Activated CD4-positive, alpha-beta memory T cell treated with anti-CD3 and anti-CD28 coated beads, Interleukin-2, amount 10 ng/mL, durations not matched to agents 7 days and 5 days (primary cell): ENCODE results near the gene ORM1. TPM values are rescaled to one million over a fixed set of nuclear protein-coding genes. Genes with fewer than 3 reads are reported as not detected.
"Not testable (repeated sequence)": the region's sequence is repeated elsewhere in the genome, so short reads cannot be mapped to it uniquely, and the experiment has no call there.

ENCODE experiments used
- CTCF ChIA-PET: fragments of 350-600 bp; sonication (Branson Sonifier 250); formaldehyde crosslinking; loops from one replicate; lab custom pipeline; 2021; ENCODE audit warnings: antibody characterized with exemption, inconsistent platforms; lab: Charles Lee
- POLR2A ChIA-PET: fragments of 350-600 bp; sonication (Branson Sonifier 250); formaldehyde crosslinking; loops from one replicate; lab custom pipeline; 2021; ENCODE audit warnings: antibody characterized with exemption; lab: Charles Lee
- DNase-seq: peaks from one replicate; pipeline ENCODE4 v3.0.0-alpha.2; 2020
- H3K27ac Mint-ChIP-seq: one replicate; pipeline ENCODE4 v1.8.0; 2021; ENCODE audit warnings: mild to moderate bottlenecking, mixed read lengths
- H3K27me3 Mint-ChIP-seq: one replicate; pipeline ENCODE4 v1.8.0; 2021; ENCODE audit warnings: mixed read lengths
- H3K36me3 Mint-ChIP-seq: one replicate; pipeline ENCODE4 v1.8.0; 2021; ENCODE audit warnings: low read depth, mixed read lengths
- H3K4me1 Mint-ChIP-seq: one replicate; pipeline ENCODE4 v1.8.0; 2021; ENCODE audit warnings: mixed read lengths
- H3K4me3 Mint-ChIP-seq: one replicate; pipeline ENCODE4 v1.8.0; 2021; ENCODE audit warnings: mild to moderate bottlenecking, mixed read lengths
- H3K9me3 Mint-ChIP-seq: one replicate; pipeline ENCODE4 v1.8.0; 2021; ENCODE audit warnings: mixed read lengths
- total RNA-seq, 2 experiments: library from RNA; stranded (reverse); gene quantifications; one replicate each; pipeline ENCODE4 v1.2.3, GENCODE V29; 2021

The ORM1 gene
- not detected for total RNA-seq

DNA sequence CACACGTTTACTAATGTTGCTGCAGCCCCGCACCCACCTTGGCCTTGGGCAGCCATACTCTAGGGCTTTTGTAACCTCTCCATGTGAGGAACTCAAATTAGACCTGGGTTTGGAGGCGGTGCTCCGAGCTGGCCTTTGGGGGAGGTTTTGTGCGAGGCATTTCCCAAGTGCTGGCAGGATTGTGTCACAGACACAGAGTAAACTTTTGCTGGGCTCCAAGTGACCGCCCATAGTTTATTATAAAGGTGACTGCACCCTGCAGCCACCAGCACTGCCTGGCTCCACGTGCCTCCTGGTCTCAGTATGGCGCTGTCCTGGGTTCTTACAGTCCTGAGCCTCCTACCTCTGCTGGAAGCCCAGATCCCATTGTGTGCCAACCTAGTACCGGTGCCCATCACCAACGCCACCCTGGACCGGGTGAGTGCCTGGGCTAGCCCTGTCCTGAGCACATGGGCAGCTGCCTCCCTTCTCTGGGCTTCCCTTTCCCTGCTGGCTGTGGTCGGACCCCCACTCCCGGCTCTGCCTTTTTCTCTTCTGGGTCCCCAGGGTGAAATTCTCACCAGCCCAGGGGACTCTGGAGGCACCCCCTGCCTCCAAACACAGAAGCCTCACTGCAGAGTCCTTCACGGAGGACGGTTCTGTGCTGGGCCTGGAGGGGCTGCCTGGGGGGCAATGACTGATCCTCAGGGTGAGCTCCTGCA lies at the start of gene ORM1:
ORM1 (plus strand) TSS at position 268 of the 701 bp plus-strand sequence; CDS start at position 304, 36 bp downstream.
- H3K4me3 Mint-ChIP-seq, H3K9me3 Mint-ChIP-seq, H3K36me3 Mint-ChIP-seq, DNase-seq, H3K27ac Mint-ChIP-seq, H3K27me3 Mint-ChIP-seq, CTCF ChIA-PET, POLR2A ChIA-PET: not testable (repeated sequence)
- peaks cover 10% of the 10 kb centered on the region for H3K4me1 Mint-ChIP-seq

DNA sequence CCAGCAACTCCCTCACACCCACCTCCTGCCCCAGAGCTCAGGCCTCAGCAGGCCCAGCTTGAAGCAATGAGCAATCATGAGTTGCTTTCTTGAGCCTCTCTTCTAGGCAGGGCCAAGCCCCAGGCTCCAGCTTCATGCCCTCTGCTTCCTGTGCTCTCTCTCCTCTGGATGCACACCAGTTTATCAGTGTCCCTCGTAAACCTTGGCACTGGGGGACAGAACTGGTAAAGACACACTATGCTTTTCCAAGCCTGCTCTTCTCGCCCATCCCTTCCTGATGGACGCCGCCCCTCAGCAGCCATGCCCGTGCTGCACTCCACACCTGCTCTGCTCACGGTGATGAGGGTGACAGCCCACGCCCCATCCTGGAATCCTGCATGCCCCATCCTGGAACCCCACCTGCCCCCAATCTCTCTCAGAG lies 49.4 kb upstream of the ORM1 start:
- no peaks in the 10 kb centered on the region for H3K36me3 Mint-ChIP-seq
- no peaks in the 10 kb centered on the region for H3K27me3 Mint-ChIP-seq
- ChIA-PET POLR2A (no interaction called here), CTCF (interaction anchor here (1.3 kb wide), 1 partner anchor 15 kb away, joined by 3 read pairs; no protein-coding TSS in a partner anchor)
- no peaks in the 10 kb centered on the region for H3K9me3 Mint-ChIP-seq
- no peak overlapping the region for H3K4me3 Mint-ChIP-seq
- DNase-seq, result no peak
- H3K27ac Mint-ChIP-seq, result no peak overlapping the region
- H3K4me1 Mint-ChIP-seq, result no peaks in the 10 kb centered on the region

DNA sequence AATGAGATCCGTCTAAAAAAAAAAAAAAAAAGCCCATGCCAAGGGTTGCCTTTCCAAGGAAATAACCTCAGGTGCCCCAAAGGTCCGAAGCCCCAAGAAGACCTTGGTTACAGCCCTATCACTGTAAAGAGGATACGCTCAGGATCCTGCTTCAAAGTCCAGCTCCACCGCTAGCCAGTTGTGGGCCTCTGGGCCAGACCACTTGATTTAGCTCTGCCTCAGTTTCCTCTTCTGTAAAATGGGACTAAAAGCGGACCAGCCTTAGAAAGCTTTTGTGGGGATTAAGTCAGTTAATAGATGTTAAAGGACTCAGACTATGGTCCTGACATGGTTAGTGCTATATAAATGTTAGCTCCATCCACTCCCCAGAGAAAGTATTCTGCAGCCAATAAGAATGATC lies 48.7 kb upstream of the ORM1 start:
- Mint-ChIP-seq H3K4me1 (no peaks in the 10 kb centered on the region), H3K27me3 (no peaks in the 10 kb centered on the region), H3K27ac (no peak overlapping the region), H3K9me3 (no peaks in the 10 kb centered on the region), H3K36me3 (no peaks in the 10 kb centered on the region), H3K4me3 (no peak overlapping the region)
- no peak for DNase-seq
- CTCF ChIA-PET, result interaction anchor here (0.8 kb wide), 1 partner anchor 17 kb away, joined by 3 read pairs; no protein-coding TSS in a partner anchor
- POLR2A ChIA-PET, result no interaction called here

DNA sequence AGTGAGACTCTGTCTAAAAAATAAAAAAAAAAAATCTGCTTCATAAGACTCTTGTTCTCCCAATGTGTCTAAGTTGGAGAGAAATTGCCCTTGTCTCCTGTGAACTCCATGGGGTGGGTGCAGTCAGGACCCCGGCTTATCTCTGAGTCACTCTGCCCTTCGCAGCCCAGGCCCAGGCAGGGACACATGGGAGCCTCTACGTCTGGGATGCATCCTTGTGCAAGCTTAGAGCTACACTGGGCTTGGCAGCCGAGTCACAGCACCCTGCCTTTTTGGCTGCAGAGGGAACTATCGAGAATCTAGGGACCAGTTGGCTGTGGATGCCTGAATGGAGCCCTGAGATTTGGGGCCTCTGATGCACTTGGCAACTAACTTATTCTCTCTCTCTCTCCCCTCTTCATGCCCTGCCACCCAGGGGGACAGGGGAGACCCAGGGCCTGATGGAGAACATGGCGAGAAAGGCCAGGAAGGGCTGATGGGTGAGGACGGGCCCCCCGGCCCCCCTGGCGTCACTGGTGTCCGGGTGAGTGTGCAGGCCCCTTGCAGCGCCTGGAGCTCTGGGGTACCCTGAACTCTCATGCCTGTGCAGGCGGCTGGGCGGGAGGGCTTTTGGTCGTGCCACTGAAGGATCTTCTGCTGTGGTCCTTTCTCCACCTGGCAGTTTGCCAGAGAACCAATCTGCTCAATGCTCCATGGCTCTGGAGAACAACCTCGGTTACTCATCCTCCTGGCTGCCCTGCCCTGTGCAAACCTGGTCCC lies 47.5 kb upstream of the ORM1 start:
- Mint-ChIP-seq H3K36me3 (no peaks in the 10 kb centered on the region), H3K9me3 (no peaks in the 10 kb centered on the region), H3K4me3 (no peak overlapping the region), H3K27me3 (no peaks in the 10 kb centered on the region), H3K4me1 (no peaks in the 10 kb centered on the region), H3K27ac (no peak overlapping the region)
- no peak for DNase-seq
- POLR2A ChIA-PET, result no interaction called here
- CTCF ChIA-PET, result no interaction called here

DNA sequence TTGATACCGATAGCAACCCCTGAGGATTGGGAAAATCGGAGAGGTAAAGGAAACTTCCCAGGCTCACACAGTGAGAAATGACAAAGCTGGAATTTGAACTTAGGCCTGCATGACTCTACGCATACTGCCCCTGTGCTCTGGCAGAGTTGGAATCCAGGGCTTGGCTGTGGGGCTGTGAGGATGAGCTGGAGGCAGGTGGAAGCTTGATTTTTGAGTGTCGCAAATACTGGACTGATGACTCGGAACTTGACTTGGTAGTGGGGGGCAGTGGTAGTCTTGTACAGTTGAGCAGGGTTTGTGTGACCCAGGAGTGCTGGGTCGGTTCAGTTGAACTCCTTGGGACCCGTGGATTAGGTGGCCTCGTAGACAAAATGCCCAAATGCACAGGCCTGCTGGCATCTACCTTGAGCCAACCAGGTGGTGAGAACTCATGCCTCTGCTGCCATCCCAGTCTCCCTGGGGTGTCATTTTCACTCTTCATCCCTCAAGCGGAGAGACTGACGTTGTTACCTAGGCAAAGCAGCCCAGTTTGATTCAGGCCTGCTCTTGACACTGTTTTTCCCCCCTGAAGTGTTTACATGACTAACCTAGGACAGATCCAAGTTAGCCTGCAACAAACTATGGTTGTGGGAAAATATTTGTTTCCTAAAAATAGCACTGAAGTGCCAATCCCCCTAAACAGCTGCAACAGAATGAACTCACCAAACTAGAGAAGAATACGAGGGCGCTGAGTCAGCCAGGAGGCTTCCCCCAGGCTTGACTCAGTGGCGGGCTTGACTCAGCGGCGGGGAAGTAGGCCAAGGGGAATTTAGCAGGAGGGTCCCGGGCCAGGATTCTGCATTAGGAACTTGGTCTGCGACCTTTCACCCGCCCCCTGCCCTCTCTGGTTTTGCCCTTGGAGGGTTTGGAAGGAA lies 45.7 kb upstream of the ORM1 start:
- ChIA-PET CTCF (no interaction called here), POLR2A (no interaction called here)
- Mint-ChIP-seq H3K4me1 (no peaks in the 10 kb centered on the region), H3K9me3 (no peaks in the 10 kb centered on the region), H3K27me3 (no peaks in the 10 kb centered on the region), H3K36me3 (no peaks in the 10 kb centered on the region), H3K27ac (no peak overlapping the region), H3K4me3 (no peak overlapping the region)
- no peak for DNase-seq

DNA sequence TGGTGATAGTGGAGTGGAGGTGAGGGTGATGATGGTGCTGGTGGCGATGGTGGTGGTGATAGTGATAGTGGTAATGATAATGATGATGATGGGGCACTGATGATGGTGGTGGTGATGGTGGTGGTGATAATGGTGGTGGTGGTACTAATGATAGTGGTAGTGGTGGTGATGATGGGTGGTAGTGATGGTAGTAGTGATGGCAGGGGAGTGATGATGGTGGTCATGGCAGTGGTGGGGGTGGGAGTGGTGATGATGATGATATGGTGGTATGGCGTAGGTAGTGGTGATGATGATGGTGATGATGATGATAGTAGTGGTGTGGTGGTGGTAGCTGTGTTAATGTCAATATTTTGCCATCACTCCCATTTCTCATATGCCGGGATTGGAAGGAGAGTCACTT lies 44.5 kb upstream of the ORM1 start:
- POLR2A ChIA-PET, result no interaction called here
- Mint-ChIP-seq H3K9me3 (no peaks in the 10 kb centered on the region), H3K4me1 (peaks cover 4% of the 10 kb centered on the region), H3K27me3 (no peaks in the 10 kb centered on the region), H3K27ac (no peak overlapping the region), H3K4me3 (no peak overlapping the region), H3K36me3 (no peaks in the 10 kb centered on the region)
- CTCF ChIA-PET, result no interaction called here
- no peak for DNase-seq

DNA sequence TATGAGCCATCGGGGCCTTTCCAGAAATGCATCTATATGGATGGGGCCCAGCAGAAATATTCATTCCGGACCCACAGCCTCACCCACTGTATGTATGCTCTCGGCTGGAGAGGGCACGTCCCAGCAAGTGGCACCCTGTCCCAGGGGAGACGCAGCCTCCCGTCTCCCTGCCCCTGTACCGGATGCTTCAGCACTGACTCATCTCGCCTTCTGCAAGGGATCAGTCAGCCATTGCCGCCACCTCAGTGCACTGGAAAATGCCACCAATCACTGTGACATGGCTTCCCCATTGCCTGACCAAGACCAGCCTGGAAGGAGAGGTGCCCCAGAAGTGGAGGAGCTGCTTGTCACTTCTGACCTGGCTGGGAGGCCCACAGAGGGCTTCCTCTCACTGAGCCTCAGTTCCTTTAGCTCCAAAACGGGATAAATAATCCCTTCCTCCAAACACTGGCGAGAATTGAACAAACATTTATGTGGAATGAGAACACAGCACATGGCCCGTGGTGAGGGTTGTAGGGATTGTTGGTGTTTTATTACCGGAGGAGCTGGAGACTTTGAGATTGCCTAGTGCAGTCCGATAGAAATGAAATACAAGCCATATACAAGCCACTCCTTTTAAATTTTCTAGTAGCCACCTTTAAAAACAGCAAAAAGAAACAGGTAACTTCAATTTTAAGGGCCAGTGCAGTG lies 43.9 kb upstream of the ORM1 start:
- Mint-ChIP-seq H3K27ac (no peak overlapping the region), H3K9me3 (no peaks in the 10 kb centered on the region), H3K36me3 (no peaks in the 10 kb centered on the region), H3K27me3 (no peaks in the 10 kb centered on the region), H3K4me3 (no peak overlapping the region), H3K4me1 (peaks cover 4% of the 10 kb centered on the region)
- CTCF ChIA-PET, result interaction anchor here (0.9 kb wide), 1 partner anchor 124 kb away, joined by 3 read pairs; no protein-coding TSS in a partner anchor
- POLR2A ChIA-PET, result no interaction called here
- no peak for DNase-seq

DNA sequence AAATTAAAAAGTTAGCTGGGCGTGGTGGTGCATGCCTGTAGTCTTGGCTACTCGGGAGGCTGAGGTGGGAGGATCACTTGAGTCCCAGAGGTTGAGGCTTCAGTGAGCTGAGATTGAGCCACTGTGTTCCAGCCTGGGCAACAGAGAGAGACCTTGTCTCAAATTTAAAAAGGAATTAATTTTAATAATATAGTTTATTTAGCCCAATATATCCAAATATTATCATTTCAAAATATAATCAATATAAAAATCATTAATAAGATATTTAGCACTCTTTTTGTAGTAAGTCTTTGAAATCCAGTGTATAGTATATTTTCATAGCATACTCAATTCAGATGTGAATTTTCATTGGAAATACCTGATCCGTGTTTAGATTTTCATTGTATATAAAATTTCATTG lies 43.2 kb upstream of the ORM1 start:
- H3K4me1 Mint-ChIP-seq, result peaks cover 4% of the 10 kb centered on the region
- POLR2A ChIA-PET, result no interaction called here
- CTCF ChIA-PET, result interaction anchor here (0.9 to 2.1 kb wide), 2 partner anchors 11 to 125 kb away, joined by 3 to 6 read pairs; no protein-coding TSS in a partner anchor
- no peaks in the 10 kb centered on the region for H3K36me3 Mint-ChIP-seq
- no peak overlapping the region for H3K27ac Mint-ChIP-seq
- no peak overlapping the region for H3K4me3 Mint-ChIP-seq
- DNase-seq, result no peak
- no peaks in the 10 kb centered on the region for H3K9me3 Mint-ChIP-seq
- H3K27me3 Mint-ChIP-seq, result no peaks in the 10 kb centered on the region

DNA sequence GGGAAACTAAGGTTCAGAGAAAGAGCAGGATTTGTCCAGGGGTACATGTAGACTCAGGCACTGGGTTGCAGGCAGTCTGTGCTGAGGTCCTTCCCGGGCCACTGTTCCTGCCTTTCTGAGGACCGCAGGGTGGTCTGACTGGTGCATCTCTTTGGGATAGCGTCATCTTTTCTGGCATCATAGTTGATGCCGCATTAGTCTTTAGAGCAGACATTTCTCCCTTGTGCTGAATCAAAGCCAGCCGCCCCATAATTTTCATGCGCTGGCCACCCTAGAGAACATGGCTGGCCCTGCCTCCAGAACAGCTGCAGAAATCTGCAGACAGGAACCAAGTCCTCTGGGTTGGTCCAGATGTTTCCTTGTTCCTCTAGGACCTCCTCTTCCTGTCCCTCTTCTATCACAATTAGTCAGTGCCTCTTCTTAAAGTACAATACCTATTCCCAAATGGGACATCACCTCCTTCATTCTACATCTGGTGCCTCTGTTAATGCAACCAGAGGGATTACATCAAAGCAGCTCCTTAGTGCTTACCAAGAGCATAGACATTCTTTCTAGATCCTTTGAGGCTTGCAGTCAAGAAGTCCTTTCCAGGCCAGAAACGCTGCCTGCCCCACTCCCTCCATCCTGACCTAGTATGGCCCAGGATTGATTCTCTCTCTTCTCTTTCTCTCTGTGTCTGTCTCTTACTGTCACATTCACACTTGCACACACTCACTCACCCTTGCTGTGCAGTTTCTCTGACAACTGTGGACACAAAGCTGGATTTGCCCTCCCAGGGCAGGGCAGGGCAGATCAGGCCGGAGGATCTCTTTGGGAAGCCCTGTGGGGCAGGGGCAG lies 42.0 kb upstream of the ORM1 start:
- Mint-ChIP-seq H3K9me3 (no peaks in the 10 kb centered on the region), H3K4me1 (peaks cover 4% of the 10 kb centered on the region), H3K27me3 (no peaks in the 10 kb centered on the region), H3K27ac (no peak overlapping the region), H3K4me3 (no peak overlapping the region), H3K36me3 (no peaks in the 10 kb centered on the region)
- CTCF ChIA-PET, result interaction anchor here (1.5 to 2.1 kb wide), 2 partner anchors 10 to 126 kb away, joined by 3 to 6 read pairs; partner anchors contain the start of gene COL27A1
- POLR2A ChIA-PET, result no interaction called here
- DNase-seq, result no peak

DNA sequence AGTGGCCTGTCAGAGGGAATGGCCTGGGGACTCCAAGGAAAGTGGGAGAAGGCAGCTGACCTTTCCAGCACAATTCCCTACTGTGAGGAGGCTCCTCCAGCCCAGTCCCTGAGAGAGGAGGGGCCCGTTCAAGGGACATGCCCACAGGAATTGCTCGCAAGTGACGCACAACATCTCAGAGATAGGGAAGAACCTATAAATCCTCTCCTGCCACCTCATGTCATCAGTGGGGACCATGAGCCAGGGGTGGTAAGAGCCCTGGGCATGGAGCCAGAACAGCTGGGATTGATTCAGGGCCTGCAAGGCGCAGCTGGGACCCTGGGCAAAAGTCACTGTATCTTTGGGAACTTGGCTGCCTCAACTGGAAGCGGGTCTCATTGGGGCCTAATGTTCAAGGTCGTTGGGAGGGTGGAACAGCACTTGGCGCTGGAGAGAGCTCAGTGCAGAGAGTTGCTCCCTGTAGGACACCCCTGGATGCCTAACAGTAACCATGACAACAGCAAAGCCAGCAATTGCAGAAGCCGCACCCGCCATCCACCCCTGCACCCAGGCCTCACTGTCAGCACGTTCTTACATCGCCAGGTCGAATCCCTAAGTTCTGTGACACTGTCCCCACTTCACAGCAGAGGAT lies 41.3 kb upstream of the ORM1 start:
- Mint-ChIP-seq H3K27me3 (no peaks in the 10 kb centered on the region), H3K9me3 (no peaks in the 10 kb centered on the region), H3K36me3 (no peaks in the 10 kb centered on the region), H3K27ac (no peak overlapping the region), H3K4me1 (peaks cover 4% of the 10 kb centered on the region), H3K4me3 (no peak overlapping the region)
- POLR2A ChIA-PET, result no interaction called here
- CTCF ChIA-PET, result interaction anchor here (1.5 to 2.1 kb wide), 2 partner anchors 9 to 127 kb away, joined by 3 to 6 read pairs; partner anchors contain the start of gene COL27A1
- no peak for DNase-seq

DNA sequence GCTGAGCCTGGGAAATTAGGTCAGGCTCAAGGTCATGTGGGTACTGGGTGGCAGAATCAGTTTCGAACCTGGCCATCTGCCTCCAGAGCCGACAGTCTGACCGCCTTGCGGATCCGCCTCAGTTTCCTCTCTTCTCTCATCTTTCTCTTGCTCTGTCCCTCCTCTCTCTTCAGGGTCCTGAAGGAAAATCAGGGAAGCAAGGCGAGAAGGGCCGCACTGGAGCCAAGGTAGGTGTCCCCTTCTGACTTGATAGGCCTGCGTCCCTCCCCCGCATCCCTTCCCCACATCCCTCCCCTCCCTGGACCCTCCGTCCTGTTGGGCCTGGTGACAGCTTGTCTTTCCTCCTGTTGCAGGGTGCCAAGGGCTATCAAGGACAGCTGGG lies 40.8 kb upstream of the ORM1 start:
- H3K27ac Mint-ChIP-seq, result no peak overlapping the region
- no peaks in the 10 kb centered on the region for H3K27me3 Mint-ChIP-seq
- CTCF ChIA-PET, result interaction anchor here (1.5 kb wide), 1 partner anchor 127 kb away, joined by 3 read pairs; the partner anchor contains the start of gene COL27A1
- no peaks in the 10 kb centered on the region for H3K36me3 Mint-ChIP-seq
- DNase-seq, result no peak
- H3K9me3 Mint-ChIP-seq, result no peaks in the 10 kb centered on the region
- no peak overlapping the region for H3K4me3 Mint-ChIP-seq
- POLR2A ChIA-PET, result no interaction called here
- peaks cover 4% of the 10 kb centered on the region for H3K4me1 Mint-ChIP-seq
